HS-5 (cell line): Measurements from ENCODE around the gene PARVA.

Source experiments
- DNase-seq: peaks from one replicate; pipeline ENCODE4 v3.0.0-alpha.2; 2012; ENCODE audit warnings: low read depth

The PARVA gene

GRCh38 chr11:12459865-12460444 is 82.6 kb downstream of the PARVA start:
- no peak for DNase-seq

- DNase-seq = no peak
These were observed 83.1 kb downstream of the PARVA start for GRCh38 chr11:12460466-12460865.

GRCh38 chr11:12461516-12461915 is 84.1 kb downstream of the PARVA start:
- no peak for DNase-seq

GRCh38 chr11:12464303-12464702 is 86.9 kb downstream of the PARVA start:
- DNase-seq = no peak

GRCh38 chr11:12465332-12465731 is 88.0 kb downstream of the PARVA start:
- no peak for DNase-seq

- DNase-seq = no peak
These were observed 90.2 kb downstream of the PARVA start for GRCh38 chr11:12467610-12468009.

GRCh38 chr11:12469451-12469850 is 92.1 kb downstream of the PARVA start:
- DNase-seq = no peak

GRCh38 chr11:12470236-12470635 is 92.9 kb downstream of the PARVA start:
- no peak for DNase-seq

- no peak for DNase-seq
These were observed 95.1 kb downstream of the PARVA start for GRCh38 chr11:12472401-12473005.

GRCh38 chr11:12473381-12473780 is 96.0 kb downstream of the PARVA start:
- no peak for DNase-seq

- no peak for DNase-seq
These were observed 97.5 kb downstream of the PARVA start for GRCh38 chr11:12474871-12475270.

GRCh38 chr11:12478743-12479142 is 101.4 kb downstream of the PARVA start:
- no peak for DNase-seq

- no peak for DNase-seq
These were observed 103.0 kb downstream of the PARVA start for GRCh38 chr11:12480401-12480800.

GRCh38 chr11:12482839-12483238 is 105.5 kb downstream of the PARVA start:
- no peak for DNase-seq

GRCh38 chr11:12483604-12484003 is 106.2 kb downstream of the PARVA start:
- DNase-seq = no peak

- no peak for DNase-seq
These were observed 108.0 kb downstream of the PARVA start for GRCh38 chr11:12485328-12485727.

- DNase-seq = no peak
These were observed 111.9 kb downstream of the PARVA start for GRCh38 chr11:12489246-12489772.

GRCh38 chr11:12494699-12495098 is 117.3 kb downstream of the PARVA start:
- no peak for DNase-seq

GRCh38 chr11:12496181-12497025 is 119.0 kb downstream of the PARVA start:
- DNase-seq = no peak

- no peak for DNase-seq
These were observed 120.1 kb downstream of the PARVA start for GRCh38 chr11:12497431-12497830.

- DNase-seq = no peak
These were observed 121.7 kb downstream of the PARVA start for GRCh38 chr11:12499071-12499470.

- DNase-seq = no peak
These were observed 124.7 kb downstream of the PARVA start for GRCh38 chr11:12502046-12502445.

- no peak for DNase-seq
These were observed 125.7 kb downstream of the PARVA start for GRCh38 chr11:12503039-12503484.
